ENCODE measurements around the gene PLA2G4D.

The PLA2G4D gene

GRCh38 chr15:42090370-42090769, 4.0 kb downstream of the PLA2G4D start:
- no peak for DNase-seq (ENCODE audit: low spot score)

- DNase-seq (ENCODE audit: low spot score) = no peak
These were observed 4.4 kb downstream of the PLA2G4D start for GRCh38 chr15:42089942-42090341.

GRCh38 chr15:42088801-42089640, 5.3 kb downstream of the PLA2G4D start:
- DNase-seq (ENCODE audit: low spot score) = no peak

- no peak for DNase-seq (ENCODE audit: low spot score)
These were observed 6.2 kb downstream of the PLA2G4D start for GRCh38 chr15:42087926-42088800.

- no peak for DNase-seq (ENCODE audit: low spot score)
These were observed 6.9 kb downstream of the PLA2G4D start for GRCh38 chr15:42087460-42087859.

- no peak for DNase-seq (ENCODE audit: low spot score)
These were observed 8.6 kb downstream of the PLA2G4D start for GRCh38 chr15:42085721-42086120.

GRCh38 chr15:42085236-42085605, 9.1 kb downstream of the PLA2G4D start:
- DNase-seq (ENCODE audit: low spot score) = no peak

GRCh38 chr15:42084465-42085235, 9.7 kb downstream of the PLA2G4D start:
- DNase-seq (ENCODE audit: low spot score) = peak; percentile 49

- DNase-seq (ENCODE audit: low spot score) = no peak
These were observed 10.4 kb downstream of the PLA2G4D start for GRCh38 chr15:42083916-42084315.

GRCh38 chr15:42083605-42083908, 10.8 kb downstream of the PLA2G4D start:
- no peak for DNase-seq (ENCODE audit: low spot score)

GRCh38 chr15:42082823-42083604, 11.3 kb downstream of the PLA2G4D start:
- no peak for DNase-seq (ENCODE audit: low spot score)

GRCh38 chr15:42082141-42082540, 12.2 kb downstream of the PLA2G4D start:
- DNase-seq (ENCODE audit: low spot score) = no peak

GRCh38 chr15:42080919-42081830, 13.2 kb downstream of the PLA2G4D start:
- DNase-seq (ENCODE audit: low spot score) = no peak

- DNase-seq (ENCODE audit: low spot score) = no peak
These were observed 14.0 kb downstream of the PLA2G4D start for GRCh38 chr15:42080186-42080918.

- DNase-seq (ENCODE audit: low spot score) = no peak
These were observed 14.9 kb downstream of the PLA2G4D start for GRCh38 chr15:42079401-42079908.

GRCh38 chr15:42078903-42079302, 15.5 kb downstream of the PLA2G4D start:
- no peak for DNase-seq (ENCODE audit: low spot score)

- DNase-seq (ENCODE audit: low spot score) = no peak
These were observed 16.7 kb downstream of the PLA2G4D start for GRCh38 chr15:42077689-42078088.

GRCh38 chr15:42073418-42073817, 20.9 kb downstream of the PLA2G4D start:
- no peak for DNase-seq (ENCODE audit: low spot score)

- DNase-seq (ENCODE audit: low spot score) = no peak
These were observed 22.1 kb downstream of the PLA2G4D start for GRCh38 chr15:42072141-42072685.
